B cell (primary cell): ENCODE data around the gene PDLIM5. TPM values are rescaled to one million over a fixed set of nuclear protein-coding genes. Genes with fewer than 3 reads are reported as not detected.

Experiments
- ATAC-seq: fragments of 200-7000 bp; cut with Tn5 transposase; one replicate; pipeline ENCODE4 v1.10.0; 2021; ENCODE audit warnings: low read depth, mild to moderate bottlenecking, moderate number of reproducible peaks, moderate library complexity
- CTCF ChIA-PET: fragments of 350-600 bp; sonication (Branson Sonifier 250); formaldehyde crosslinking; loops from one replicate; lab custom pipeline; 2021; ENCODE audit warnings: antibody characterized with exemption, inconsistent platforms; lab: Charles Lee
- POLR2A ChIA-PET: fragments of 350-600 bp; sonication (Branson Sonifier 250); formaldehyde crosslinking; loops from one replicate; lab custom pipeline; 2021; ENCODE audit warnings: antibody characterized with exemption; lab: Charles Lee
- DNase-seq: peaks from one replicate; pipeline ENCODE4 v3.0.0; 2013
- H2AFZ ChIP-seq: 2 replicates; pipeline ENCODE4 v1.6.1; 2012; ENCODE audit warnings: mild to moderate bottlenecking, low read depth, low read length; ENCODE audit not compliant: insufficient read depth, poor library complexity, severe bottlenecking
- H3K27ac ChIP-seq, 2 donors: 1 replicate in 1 of 2; 2 replicates in 1 of 2; pipeline ENCODE4 v1.5.1; 2012 to 2013; ENCODE audit warnings: low read length in 2 of 2, mild to moderate bottlenecking in 2 of 2, moderate library complexity in 1 of 2
- H3K27me3 ChIP-seq, 4 experiments: fragments of 200-600 bp in 1 of 4; sonication (generic) in 1 of 4; replicated peaks in 1 of 4; 1 replicate in 2 of 4; 2 replicates in 2 of 4; pipeline versions ENCODE4 v1.6.1 to v1.7.0; 2013 to 2016; ENCODE audit warnings: low read length in 3 of 4, mild to moderate bottlenecking in 2 of 4, mixed read lengths in 1 of 4, moderate library complexity in 1 of 4; ENCODE audit not compliant: insufficient read depth in 4 of 4, control insufficient read depth in 3 of 4; ENCODE audit errors: control extremely low read depth in 1 of 4
- H3K36me3 ChIP-seq, 2 experiments: replicated peaks in 1 of 2; 1 replicate in 1 of 2; 2 replicates in 1 of 2; pipeline versions ENCODE4 v1.6.1 to v1.7.1; 2013; ENCODE audit warnings: low read length in 1 of 2; ENCODE audit not compliant: insufficient read depth in 2 of 2, control insufficient read depth in 1 of 2; ENCODE audit errors: control extremely low read depth in 1 of 2, extremely low read depth in 1 of 2
- H3K4me1 ChIP-seq, 2 donors: fragments of 200-600 bp in 1 of 2; sonication (generic) in 1 of 2; 1 replicate in 1 of 2; 2 replicates in 1 of 2; pipeline versions ENCODE4 v1.5.1 to v1.6.1; 2013 to 2017; ENCODE audit warnings: low read length in 2 of 2; ENCODE audit not compliant: control insufficient read depth in 2 of 2, insufficient read depth in 2 of 2
- H3K4me2 ChIP-seq: replicated peaks from 2 replicates; pipeline ENCODE3; 2012; ENCODE audit warnings: mild to moderate bottlenecking, low read depth, low read length; ENCODE audit not compliant: poor library complexity, severe bottlenecking
- H3K4me3 ChIP-seq, 5 experiments: fragments of 200-600 bp in 1 of 5; sonication (generic) in 1 of 5; 1 replicate in 3 of 5; 2 replicates in 2 of 5; pipeline versions ENCODE4 v1.5.1 to v1.7.0; 2011 to 2016; ENCODE audit warnings: low read length in 4 of 5, mild to moderate bottlenecking in 4 of 5, low read depth in 2 of 5, control low read depth in 1 of 5, moderate library complexity in 1 of 5; ENCODE audit not compliant: insufficient read depth in 1 of 5; ENCODE audit errors: control extremely low read depth in 1 of 5, extremely low read depth in 1 of 5
- H3K79me2 ChIP-seq: fragments of 200-600 bp; sonication (generic); one replicate; pipeline ENCODE4 v1.6.0; 2016; ENCODE audit warnings: low read length; ENCODE audit not compliant: control insufficient read depth, insufficient read depth
- H3K9ac ChIP-seq: fragments of 200-600 bp; sonication (generic); 2 replicates; pipeline ENCODE4 v1.6.1; 2017; ENCODE audit warnings: mild to moderate bottlenecking, low read length, moderate library complexity
- H3K9me3 ChIP-seq, 3 donors: one replicate each; pipeline versions ENCODE4 v1.6.1 to v1.7.1; 2013; ENCODE audit warnings: low read length in 2 of 3; ENCODE audit not compliant: control insufficient read depth in 2 of 3, insufficient read depth in 1 of 3; ENCODE audit errors: control extremely low read depth in 1 of 3
- H4K20me1 ChIP-seq: 2 replicates; pipeline ENCODE4 v1.6.0; 2012; ENCODE audit warnings: mild to moderate bottlenecking, low read length; ENCODE audit not compliant: insufficient read depth, control insufficient read depth, poor library complexity, severe bottlenecking
- H3K27ac Mint-ChIP-seq: one replicate; pipeline ENCODE4 v1.8.0; 2021; ENCODE audit warnings: mixed read lengths
- H3K27me3 Mint-ChIP-seq: one replicate; pipeline ENCODE4 v1.8.0; 2021; ENCODE audit warnings: mixed read lengths
- H3K4me1 Mint-ChIP-seq: one replicate; pipeline ENCODE4 v1.8.0; 2021; ENCODE audit warnings: mixed read lengths
- H3K4me3 Mint-ChIP-seq: one replicate; pipeline ENCODE4 v1.8.0; 2021; ENCODE audit warnings: mixed read lengths
- H3K9me3 Mint-ChIP-seq: one replicate; pipeline ENCODE4 v1.8.0; 2022; ENCODE audit warnings: mixed read lengths; ENCODE audit not compliant: insufficient read depth
- EZH2 ChIP-seq: IDR thresholded peaks from 2 replicates; pipeline ENCODE4 v1.6.1; 2012; ENCODE audit warnings: borderline replicate concordance, low read depth, mild to moderate bottlenecking, moderate library complexity, low read length; ENCODE audit not compliant: insufficient read depth, poor library complexity, severe bottlenecking
- WGBS: methylation state at CpG from one replicate; pipeline ENCODE4 v1.1.5; 2013; ENCODE audit warnings: missing lambda C conversion rate; ENCODE audit not compliant: insufficient coverage; 5-methylcytosine and 5-hydroxymethylcytosine counted together
- intact Hi-C: fragments of 100-400 bp; cut with micrococcal nuclease; formaldehyde crosslinking; loops from one replicate; pipeline ENCODE4 v1.10.0; 2022
- polyA plus RNA-seq: library from polyadenylated mRNA; depleted of rRNA; stranded (reverse); fragments of >200 nt; gene quantifications from 2 replicates; pipeline ENCODE4 v1.2.3, GENCODE V29; 2012
- total RNA-seq, 2 donors: library from RNA; stranded (reverse); fragments of 120-200 nt in 1 of 2; gene quantifications; 1 replicate in 1 of 2; 2 replicates in 1 of 2; pipeline versions ENCODE4 v1.2.3 to v1.2.4, GENCODE V29; 2013 to 2022
- TF ChIP-seq, protein P1 (sequence below): fragments of 200-600 bp; IDR thresholded peaks from one replicate; pipeline ENCODE4 v1.8.0; 2022; ENCODE audit warnings: antibody characterized with exemption, mild to moderate bottlenecking

The PDLIM5 gene
- total and polyA plus RNA-seq, 2 donors (not counting 1 experiment from before 2014, with no cell fraction given) = 24.0 to 30.2 TPM

DNA sequence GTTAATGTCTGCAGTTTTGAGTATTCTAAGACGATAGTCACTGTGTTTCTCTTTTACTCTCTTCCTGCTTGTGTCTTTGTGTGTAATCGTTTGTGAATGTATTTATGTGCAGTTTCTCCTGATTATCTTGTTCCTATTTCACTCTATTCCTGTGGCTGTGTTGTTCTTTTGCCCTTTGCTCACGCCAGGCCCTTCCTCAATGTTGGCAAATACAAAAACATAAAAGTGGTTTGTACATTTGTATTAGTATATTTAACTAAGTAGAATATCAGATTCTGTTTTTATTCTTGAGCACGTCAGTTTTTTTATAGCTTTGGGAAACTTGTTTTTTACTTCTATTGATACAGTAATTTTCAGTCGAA, 198.4 kb downstream of the PDLIM5 start:
- H3K4me1 ChIP-seq = no peaks in the 10 kb centered on the region
- no peaks in the 10 kb centered on the region for H3K36me3 ChIP-seq
- H3K4me3 Mint-ChIP-seq = no peak overlapping the region
- H2AFZ ChIP-seq = no peak overlapping the region
- no peak overlapping the region for H3K9ac ChIP-seq
- no peaks in the 10 kb centered on the region for H4K20me1 ChIP-seq
- no peaks in the 10 kb centered on the region for H3K27me3 ChIP-seq
- no peak for TF ChIP-seq EZH2
- TF ChIP-seq, protein P1, sequence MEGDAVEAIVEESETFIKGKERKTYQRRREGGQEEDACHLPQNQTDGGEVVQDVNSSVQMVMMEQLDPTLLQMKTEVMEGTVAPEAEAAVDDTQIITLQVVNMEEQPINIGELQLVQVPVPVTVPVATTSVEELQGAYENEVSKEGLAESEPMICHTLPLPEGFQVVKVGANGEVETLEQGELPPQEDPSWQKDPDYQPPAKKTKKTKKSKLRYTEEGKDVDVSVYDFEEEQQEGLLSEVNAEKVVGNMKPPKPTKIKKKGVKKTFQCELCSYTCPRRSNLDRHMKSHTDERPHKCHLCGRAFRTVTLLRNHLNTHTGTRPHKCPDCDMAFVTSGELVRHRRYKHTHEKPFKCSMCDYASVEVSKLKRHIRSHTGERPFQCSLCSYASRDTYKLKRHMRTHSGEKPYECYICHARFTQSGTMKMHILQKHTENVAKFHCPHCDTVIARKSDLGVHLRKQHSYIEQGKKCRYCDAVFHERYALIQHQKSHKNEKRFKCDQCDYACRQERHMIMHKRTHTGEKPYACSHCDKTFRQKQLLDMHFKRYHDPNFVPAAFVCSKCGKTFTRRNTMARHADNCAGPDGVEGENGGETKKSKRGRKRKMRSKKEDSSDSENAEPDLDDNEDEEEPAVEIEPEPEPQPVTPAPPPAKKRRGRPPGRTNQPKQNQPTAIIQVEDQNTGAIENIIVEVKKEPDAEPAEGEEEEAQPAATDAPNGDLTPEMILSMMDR = no peak
- intact Hi-C loops = no loop called here
- H3K4me2 ChIP-seq = no peak overlapping the region
- DNase-seq = no peak
- ATAC-seq = no peak
- H3K9me3 ChIP-seq = no peaks in the 10 kb centered on the region
- no CpG with 5 or more reads among the region's 5 CpGs for WGBS
- no peak overlapping the region for H3K27ac ChIP-seq
- no peak overlapping the region for H3K4me3 ChIP-seq
- no peaks in the 10 kb centered on the region for H3K79me2 ChIP-seq
- H3K9me3 Mint-ChIP-seq = no peaks in the 10 kb centered on the region
- H3K4me1 Mint-ChIP-seq = no peaks in the 10 kb centered on the region
- H3K27me3 Mint-ChIP-seq = no peaks in the 10 kb centered on the region
- CTCF ChIA-PET = no interaction called here
- no peak overlapping the region for H3K27ac Mint-ChIP-seq
- POLR2A ChIA-PET = no interaction called here

GRCh38 chr4:94650690-94651089, 198.9 kb downstream of the PDLIM5 start:
- CTCF ChIA-PET = no interaction called here
- no peak overlapping the region for H3K27ac Mint-ChIP-seq
- H3K9ac ChIP-seq = no peak overlapping the region

More at GRCh38 chr4:94650690-94651089, 198.9 kb downstream of the PDLIM5 start:
- Mint-ChIP-seq H3K27me3 (no peaks in the 10 kb centered on the region), H3K4me3 (no peak overlapping the region), H3K9me3 (no peaks in the 10 kb centered on the region), H3K4me1 (no peaks in the 10 kb centered on the region)
- TF ChIP-seq EZH2 = no peak
- TF ChIP-seq, protein P1 = no peak
- no peak overlapping the region for H3K4me3 ChIP-seq
- no peaks in the 10 kb centered on the region for H3K4me1 ChIP-seq
- no peaks in the 10 kb centered on the region for H3K36me3 ChIP-seq
- no peaks in the 10 kb centered on the region for H3K9me3 ChIP-seq
- no peak overlapping the region for H3K27ac ChIP-seq
- 100% methylated on average over 2 of the region's 3 CpGs for WGBS
- ATAC-seq = no peak
- POLR2A ChIA-PET = no interaction called here
- H4K20me1 ChIP-seq = no peaks in the 10 kb centered on the region
- no peak overlapping the region for H2AFZ ChIP-seq
- no peak overlapping the region for H3K4me2 ChIP-seq
- no peak for DNase-seq
- intact Hi-C loops = no loop called here
- no peaks in the 10 kb centered on the region for H3K27me3 ChIP-seq
- H3K79me2 ChIP-seq = no peaks in the 10 kb centered on the region
